Loucy (cell line): Measurements from ENCODE around the gene DENND4A.

Experiments
- EZH2phosphoT487 ChIP-seq: fragments of 200-600 bp; IDR thresholded peaks from 2 replicates; pipeline ENCODE4 v1.6.1; 2018; ENCODE audit warnings: antibody characterized with exemption, mild to moderate bottlenecking, moderate library complexity, borderline replicate concordance
- TF ChIP-seq, protein P1 (sequence below): fragments of 200-600 bp; sonication (generic); conservative IDR thresholded peaks from 2 replicates; pipeline ENCODE4 v1.5.1; 2014; ENCODE audit warnings: mild to moderate bottlenecking, antibody characterized with exemption, low read length

DNA sequence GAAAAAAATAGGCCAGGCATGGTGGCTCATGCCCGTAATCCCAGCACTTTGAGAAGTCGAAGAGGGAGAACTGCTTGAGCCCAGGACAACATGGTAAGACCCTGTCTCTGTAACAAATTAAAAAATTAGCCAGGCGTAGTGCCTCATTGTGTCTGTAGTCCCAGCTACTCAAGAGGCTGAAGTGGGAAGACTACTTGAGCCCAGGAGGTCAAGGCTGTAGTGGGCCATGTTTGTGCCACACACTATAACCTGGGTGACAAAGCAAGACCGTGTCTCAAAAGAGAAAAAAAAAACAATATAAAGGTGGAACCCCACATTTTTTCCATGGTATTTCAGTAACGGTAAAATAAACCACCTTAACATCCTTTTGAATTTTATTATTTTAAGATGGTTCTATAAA lies 69.9 kb downstream of the DENND4A start:
- TF ChIP-seq, protein P1, sequence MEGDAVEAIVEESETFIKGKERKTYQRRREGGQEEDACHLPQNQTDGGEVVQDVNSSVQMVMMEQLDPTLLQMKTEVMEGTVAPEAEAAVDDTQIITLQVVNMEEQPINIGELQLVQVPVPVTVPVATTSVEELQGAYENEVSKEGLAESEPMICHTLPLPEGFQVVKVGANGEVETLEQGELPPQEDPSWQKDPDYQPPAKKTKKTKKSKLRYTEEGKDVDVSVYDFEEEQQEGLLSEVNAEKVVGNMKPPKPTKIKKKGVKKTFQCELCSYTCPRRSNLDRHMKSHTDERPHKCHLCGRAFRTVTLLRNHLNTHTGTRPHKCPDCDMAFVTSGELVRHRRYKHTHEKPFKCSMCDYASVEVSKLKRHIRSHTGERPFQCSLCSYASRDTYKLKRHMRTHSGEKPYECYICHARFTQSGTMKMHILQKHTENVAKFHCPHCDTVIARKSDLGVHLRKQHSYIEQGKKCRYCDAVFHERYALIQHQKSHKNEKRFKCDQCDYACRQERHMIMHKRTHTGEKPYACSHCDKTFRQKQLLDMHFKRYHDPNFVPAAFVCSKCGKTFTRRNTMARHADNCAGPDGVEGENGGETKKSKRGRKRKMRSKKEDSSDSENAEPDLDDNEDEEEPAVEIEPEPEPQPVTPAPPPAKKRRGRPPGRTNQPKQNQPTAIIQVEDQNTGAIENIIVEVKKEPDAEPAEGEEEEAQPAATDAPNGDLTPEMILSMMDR, result no peak
- no peak for TF ChIP-seq EZH2phosphoT487
